ENCODE results near the gene RAB40B.

Gene RAB40B

DNA sequence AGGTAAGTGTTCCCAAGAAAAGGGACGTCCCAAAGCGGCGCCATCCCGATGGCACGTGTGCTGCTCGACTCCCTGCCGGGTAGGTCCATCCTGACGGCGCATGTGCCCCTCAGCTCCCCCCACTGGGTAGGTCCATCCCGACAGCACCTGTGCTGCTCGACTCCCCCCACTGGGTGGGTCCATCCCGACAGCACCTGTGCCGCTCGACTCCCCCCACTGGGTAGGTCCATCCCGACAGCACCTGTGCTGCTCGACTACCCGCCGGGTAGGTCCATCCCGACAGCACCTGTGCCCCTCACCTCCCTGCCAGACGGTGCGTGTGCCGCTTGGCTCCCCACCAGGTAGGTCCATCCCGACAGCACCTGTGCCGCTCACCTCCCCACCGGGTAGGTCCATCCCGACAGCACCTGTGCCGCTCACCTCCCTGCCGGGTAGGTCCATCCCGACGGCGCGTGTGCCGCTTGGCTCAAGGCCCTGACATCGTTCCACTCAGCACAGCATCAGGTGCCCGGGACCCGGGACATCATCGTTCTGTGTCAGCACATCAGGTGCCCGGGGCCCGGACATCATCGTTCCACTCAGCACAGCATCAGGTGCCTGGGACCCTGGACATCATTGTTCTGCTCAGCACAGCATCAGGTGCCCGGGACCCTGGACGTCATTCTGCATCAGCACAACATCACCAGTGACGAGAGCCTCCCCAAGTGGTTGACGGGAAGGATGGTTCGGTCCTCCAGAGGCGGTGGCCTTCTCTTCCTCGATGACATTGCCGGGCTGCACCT lies 31.2 kb upstream of the RAB40B start:
- CTCF ChIA-PET, result interaction anchor here (1.0 kb wide), 1 partner anchor 45 kb away, joined by 3 read pairs; no protein-coding TSS in a partner anchor
- H3K27ac ChIP-seq (ENCODE audit: extremely low read depth, low read depth, low read length), result no peak overlapping the region
- POLR2A ChIA-PET, result interaction anchor here (3.7 kb wide), 1 partner anchor 13 kb away, joined by 16 read pairs; the partner anchor contains the start of gene FN3KRP
- no peaks in the 10 kb centered on the region for H3K9me3 ChIP-seq (ENCODE audit: control insufficient read depth, insufficient read depth, low read depth, low read length)
- TF ChIP-seq ZNF791 (tag by site-specific recombination; IDR thresholded peaks at IDR 0.05) (no peak), ZNF776 (tag by site-specific recombination; IDR thresholded peaks at IDR 0.05; ENCODE audit: borderline replicate concordance) (no peak), ZNF692 (tag by site-specific recombination; IDR thresholded peaks at IDR 0.05) (no peak), PRDM4 (tag by site-specific recombination; IDR thresholded peaks at IDR 0.05) (no peak), ZNF362 (tag by site-specific recombination; IDR thresholded peaks at IDR 0.05) (no peak), ZNF302 (tag by site-specific recombination; IDR thresholded peaks at IDR 0.05; ENCODE audit: low read depth) (no peak), ZNF214 (tag by site-specific recombination; IDR thresholded peaks at IDR 0.05; ENCODE audit: borderline replicate concordance) (no peak), ELK4 (IDR thresholded peaks at IDR 0.05; ENCODE audit: borderline replicate concordance, low read depth, low read length) (no peak), PRDM10 (tag by site-specific recombination; IDR thresholded peaks at IDR 0.05) (no peak), ZNF843 (tag by site-specific recombination; IDR thresholded peaks at IDR 0.05) (no peak), ZNF335 (tag by site-specific recombination; conservative IDR thresholded peaks at IDR 0.05) (no peak), ZNF350 (tag by site-specific recombination; IDR thresholded peaks at IDR 0.05) (no peak), KLF10 (tag by site-specific recombination; IDR thresholded peaks at IDR 0.05) (no peak), ZNF146 (tag by site-specific recombination; IDR thresholded peaks at IDR 0.05) (no peak), ZNF792 (tag by site-specific recombination; IDR thresholded peaks at IDR 0.05) (no peak), ZNF341 (tag by site-specific recombination; IDR thresholded peaks at IDR 0.05; ENCODE audit: low read depth) (no peak), ZNF629 (tag by site-specific recombination; IDR thresholded peaks at IDR 0.05) (no peak)
- TF ChIP-seq, protein P1, sequence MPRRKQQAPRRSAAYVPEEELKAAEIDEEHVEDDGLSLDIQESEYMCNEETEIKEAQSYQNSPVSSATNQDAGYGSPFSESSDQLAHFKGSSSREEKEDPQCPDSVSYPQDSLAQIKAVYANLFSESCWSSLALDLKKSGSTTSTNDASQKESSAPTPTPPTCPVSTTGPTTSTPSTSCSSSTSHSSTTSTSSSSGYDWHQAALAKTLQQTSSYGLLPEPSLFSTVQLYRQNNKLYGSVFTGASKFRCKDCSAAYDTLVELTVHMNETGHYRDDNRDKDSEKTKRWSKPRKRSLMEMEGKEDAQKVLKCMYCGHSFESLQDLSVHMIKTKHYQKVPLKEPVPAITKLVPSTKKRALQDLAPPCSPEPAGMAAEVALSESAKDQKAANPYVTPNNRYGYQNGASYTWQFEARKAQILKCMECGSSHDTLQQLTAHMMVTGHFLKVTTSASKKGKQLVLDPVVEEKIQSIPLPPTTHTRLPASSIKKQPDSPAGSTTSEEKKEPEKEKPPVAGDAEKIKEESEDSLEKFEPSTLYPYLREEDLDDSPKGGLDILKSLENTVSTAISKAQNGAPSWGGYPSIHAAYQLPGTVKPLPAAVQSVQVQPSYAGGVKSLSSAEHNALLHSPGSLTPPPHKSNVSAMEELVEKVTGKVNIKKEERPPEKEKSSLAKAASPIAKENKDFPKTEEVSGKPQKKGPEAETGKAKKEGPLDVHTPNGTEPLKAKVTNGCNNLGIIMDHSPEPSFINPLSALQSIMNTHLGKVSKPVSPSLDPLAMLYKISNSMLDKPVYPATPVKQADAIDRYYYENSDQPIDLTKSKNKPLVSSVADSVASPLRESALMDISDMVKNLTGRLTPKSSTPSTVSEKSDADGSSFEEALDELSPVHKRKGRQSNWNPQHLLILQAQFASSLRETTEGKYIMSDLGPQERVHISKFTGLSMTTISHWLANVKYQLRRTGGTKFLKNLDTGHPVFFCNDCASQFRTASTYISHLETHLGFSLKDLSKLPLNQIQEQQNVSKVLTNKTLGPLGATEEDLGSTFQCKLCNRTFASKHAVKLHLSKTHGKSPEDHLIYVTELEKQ (tag by site-specific recombination; IDR thresholded peaks at IDR 0.05; ENCODE audit: borderline replicate concordance), result no peak
- no peak overlapping the region for H3K4me3 ChIP-seq (ENCODE audit: low read depth, low read length)
- H3K4me1 ChIP-seq (ENCODE audit: control insufficient read depth, insufficient read depth, low read length), result no peaks in the 10 kb centered on the region
- peaks cover 17 to 74% of the 10 kb centered on the region in 2 experiments; a peak in 2 of 3 replicates for H3K36me3 ChIP-seq (ENCODE audit: control insufficient read depth in 2 of 2, insufficient read depth in 1 of 2, low read length in 2 of 2)
